ENCODE results near the gene MAD1L1. TPM values are rescaled to one million over a fixed set of nuclear protein-coding genes. Genes with fewer than 3 reads are reported as not detected.

Gene MAD1L1
- total RNA-seq, 1 experiment from 2014 or later = 46.7 TPM

GRCh38 chr7:2211926-2212325, 20.8 kb downstream of the MAD1L1 start:
- H3K27me3 ChIP-seq (replicated peaks; ENCODE audit: insufficient read depth, low read depth, low read length, poor library complexity) = no peaks in the 10 kb centered on the region
- CTCF ChIA-PET = no interaction called here
- no peak overlapping the region for H3K27ac ChIP-seq (ENCODE audit: low read depth, low read length, poor library complexity, severe bottlenecking)

GRCh38 chr7:2211259-2211880, 21.4 kb downstream of the MAD1L1 start:
- TF ChIP-seq EZH2 (IDR thresholded peaks at IDR 0.05; ENCODE audit: borderline replicate concordance, low read depth, low read length, poor library complexity, severe bottlenecking) (no peak), CTCF (conservative IDR thresholded peaks at IDR 0.05; ENCODE audit: low read depth, low read length) (no peak)
- Histone ChIP-seq H3K27me3 (replicated peaks; ENCODE audit: insufficient read depth, low read depth, low read length, poor library complexity) (no peaks in the 10 kb centered on the region), H3K27ac (ENCODE audit: low read depth, low read length, poor library complexity, severe bottlenecking) (no peak overlapping the region), H3K36me3 (ENCODE audit: insufficient read depth, low read length, poor library complexity, severe bottlenecking) (peaks cover 37% of the 10 kb centered on the region), H3K4me1 (ENCODE audit: insufficient read depth, low read length, poor library complexity, severe bottlenecking) (no peaks in the 10 kb centered on the region), H3K4me3 (ENCODE audit: low read depth, low read length, poor library complexity, severe bottlenecking) (no peak overlapping the region), H3K9me3 (ENCODE audit: low read depth, low read length, poor library complexity, severe bottlenecking) (no peaks in the 10 kb centered on the region)
- ChIA-PET POLR2A (ENCODE audit: low non-redundant PET) (no interaction called here), CTCF (no interaction called here)
- DNase-seq (ENCODE audit: low spot score) = no peak
- BruUV-seq (replicated peaks) = no TSS peak
- intact Hi-C loops (cut with micrococcal nuclease; ENCODE audit: unreplicated experiment) = no loop called here

More at GRCh38 chr7:2211926-2212325, 20.8 kb downstream of the MAD1L1 start:
- no peak overlapping the region for H3K4me3 ChIP-seq (ENCODE audit: low read depth, low read length, poor library complexity, severe bottlenecking)
- intact Hi-C loops (cut with micrococcal nuclease; ENCODE audit: unreplicated experiment) = no loop called here
- TF ChIP-seq CTCF (conservative IDR thresholded peaks at IDR 0.05; ENCODE audit: low read depth, low read length) (no peak), EZH2 (IDR thresholded peaks at IDR 0.05; ENCODE audit: borderline replicate concordance, low read depth, low read length, poor library complexity, severe bottlenecking) (no peak)
- peaks cover 42% of the 10 kb centered on the region for H3K36me3 ChIP-seq (ENCODE audit: insufficient read depth, low read length, poor library complexity, severe bottlenecking)
- POLR2A ChIA-PET (ENCODE audit: low non-redundant PET) = no interaction called here
- H3K4me1 ChIP-seq (ENCODE audit: insufficient read depth, low read length, poor library complexity, severe bottlenecking) = no peaks in the 10 kb centered on the region
- BruUV-seq (replicated peaks) = no TSS peak
- H3K9me3 ChIP-seq (ENCODE audit: low read depth, low read length, poor library complexity, severe bottlenecking) = no peaks in the 10 kb centered on the region
- no peak for DNase-seq (ENCODE audit: low spot score)

GRCh38 chr7:2210551-2211258, 22.0 kb downstream of the MAD1L1 start:
- ChIA-PET POLR2A (ENCODE audit: low non-redundant PET) (no interaction called here), CTCF (no interaction called here)
- TF ChIP-seq CTCF (conservative IDR thresholded peaks at IDR 0.05; ENCODE audit: low read depth, low read length) (no peak), EZH2 (IDR thresholded peaks at IDR 0.05; ENCODE audit: borderline replicate concordance, low read depth, low read length, poor library complexity, severe bottlenecking) (no peak)
- H3K4me3 ChIP-seq (ENCODE audit: low read depth, low read length, poor library complexity, severe bottlenecking) = no peak overlapping the region
- no peak for DNase-seq (ENCODE audit: low spot score)
- peaks cover 30% of the 10 kb centered on the region for H3K36me3 ChIP-seq (ENCODE audit: insufficient read depth, low read length, poor library complexity, severe bottlenecking)
- intact Hi-C loops (cut with micrococcal nuclease; ENCODE audit: unreplicated experiment) = no loop called here
- H3K9me3 ChIP-seq (ENCODE audit: low read depth, low read length, poor library complexity, severe bottlenecking) = no peaks in the 10 kb centered on the region
- no peaks in the 10 kb centered on the region for H3K4me1 ChIP-seq (ENCODE audit: insufficient read depth, low read length, poor library complexity, severe bottlenecking)
- no peaks in the 10 kb centered on the region for H3K27me3 ChIP-seq (replicated peaks; ENCODE audit: insufficient read depth, low read depth, low read length, poor library complexity)
- BruUV-seq (replicated peaks) = no TSS peak
- H3K27ac ChIP-seq (ENCODE audit: low read depth, low read length, poor library complexity, severe bottlenecking) = no peak overlapping the region
